Kidney (tissue), 14 donors: ENCODE results near the gene WNT3. TPM values are rescaled to one million over a fixed set of nuclear protein-coding genes. Genes with fewer than 3 reads are reported as not detected.

Experiments
- DNase-seq, 5 donors: peaks; one replicate each; pipeline ENCODE4 v3.0.0-alpha.2; 2013 to 2020
- FAIRE-seq: peaks from 2 replicates; lab custom pipeline; 2012; peaks lifted over from hg19 to GRCh38; lab: Jason Lieb, UNC
- H3K27ac ChIP-seq, 2 donors: one replicate each; pipeline ENCODE4 v1.7.0; 2013; ENCODE audit warnings: low read depth in 2 of 2, low read length in 2 of 2, inconsistent platforms in 1 of 2
- H3K27me3 ChIP-seq: one replicate; pipeline ENCODE4 v1.7.1; 2013; ENCODE audit warnings: low read length, inconsistent platforms; ENCODE audit not compliant: control insufficient read depth, insufficient read depth
- H3K36me3 ChIP-seq, 3 donors: one replicate each; pipeline versions ENCODE4 v1.7.0 to v1.7.1; 2013; ENCODE audit warnings: low read length in 3 of 3, control low read depth in 1 of 3, inconsistent platforms in 1 of 3; ENCODE audit not compliant: insufficient read depth in 3 of 3, control insufficient read depth in 2 of 3
- H3K4me1 ChIP-seq, 3 donors: one replicate each; pipeline versions ENCODE4 v1.7.0 to v1.7.1; 2013; ENCODE audit warnings: low read length in 3 of 3, inconsistent platforms in 1 of 3, low read depth in 1 of 3; ENCODE audit not compliant: control insufficient read depth in 2 of 3, insufficient read depth in 2 of 3
- H3K4me3 ChIP-seq, 3 donors: one replicate each; pipeline versions ENCODE4 v1.7.0 to v1.8.1; 2013; ENCODE audit warnings: low read length in 3 of 3, control low read depth in 1 of 3, inconsistent platforms in 1 of 3
- H3K9ac ChIP-seq, 3 donors: one replicate each; pipeline versions ENCODE4 v1.7.0 to v1.7.1; 2013; ENCODE audit warnings: low read length in 3 of 3, control low read depth in 1 of 3, inconsistent platforms in 1 of 3
- H3K9me3 ChIP-seq, 3 donors: one replicate each; pipeline versions ENCODE4 v1.7.0 to v1.7.1; 2013; ENCODE audit warnings: low read length in 3 of 3, control low read depth in 1 of 3, inconsistent platforms in 1 of 3; ENCODE audit not compliant: control insufficient read depth in 2 of 3, insufficient read depth in 1 of 3
- CTCF ChIP-seq: IDR thresholded peaks from 3 replicates; pipeline ENCODE4 v1.5.1; 2012; ENCODE audit warnings: mild to moderate bottlenecking, moderate library complexity, borderline replicate concordance; ENCODE audit not compliant: insufficient read depth; ENCODE audit errors: extremely low read depth
- intact Hi-C: fragments of 100-400 bp; cut with DNase I; formaldehyde crosslinking; loops from one replicate; pipeline ENCODE4 v1.11.1; 2022
- polyA plus RNA-seq: library from polyadenylated mRNA; stranded (reverse); fragments of 350-450 nt; fragmentation: Illumina TruSeq; extraction: RNeasy Lipid Tissue Mini Kit (QIAGEN cat#74804); gene quantifications from one replicate; pipeline ENCODE4 v1.2.3, GENCODE V29; 2014; ENCODE audit warnings: low read depth, low replicate concordance; ENCODE audit not compliant: insufficient read depth
- total RNA-seq: library from RNA; stranded (reverse); fragmentation: NEBNext Ultra II Directional; extraction: Animal tissue kit (Norgen Biotek cat#: 25700); gene quantifications from one replicate; pipeline ENCODE4 v1.2.1, GENCODE V29; 2021
- donor health status: control.
- donor health status: control.
- donor health status: control.
- donor health status: control.
- donor health status: control.
- donor health status: DM: yes; HTN: yes; CAD: no.
- donor health status: Normal renal cell carcinoma (clear cell type).

Gene WNT3
- total and polyA plus RNA-seq, 2 donors from 2014 or later, result 0.38 to 1.3 TPM

GRCh38 chr17:46792071-46792470, 26.4 kb downstream of the WNT3 start:
- H3K4me3 ChIP-seq, result no peak overlapping the region
- intact Hi-C loops, result no loop called here
- DNase-seq (no peak), FAIRE-seq (no peak)
- H3K9ac ChIP-seq, result no peak overlapping the region
- H3K36me3 ChIP-seq, result no peaks in the 10 kb centered on the region
- H3K27ac ChIP-seq, result no peak overlapping the region
- H3K9me3 ChIP-seq, result peaks cover 0 to 6% (median 0%) of the 10 kb centered on the region in 3 donors
- H3K27me3 ChIP-seq, result no peaks in the 10 kb centered on the region
- no peak for TF ChIP-seq CTCF
- H3K4me1 ChIP-seq, result no peaks in the 10 kb centered on the region

- no peak overlapping the region for H3K9ac ChIP-seq
- H3K4me1 ChIP-seq, result no peaks in the 10 kb centered on the region
- no peaks in the 10 kb centered on the region for H3K27me3 ChIP-seq
- FAIRE-seq (no peak), DNase-seq (no peak)
- no peak overlapping the region for H3K4me3 ChIP-seq
- peaks cover 0 to 6% (median 0%) of the 10 kb centered on the region in 3 donors for H3K9me3 ChIP-seq
- H3K27ac ChIP-seq, result no peak overlapping the region
- intact Hi-C loops, result no loop called here
- H3K36me3 ChIP-seq, result no peaks in the 10 kb centered on the region
- no peak for TF ChIP-seq CTCF
Observed at GRCh38 chr17:46791531-46791930, 27.0 kb downstream of the WNT3 start.

- DNase-seq, result no peak
- Histone ChIP-seq H3K27me3 (no peaks in the 10 kb centered on the region), H3K4me1 (no peaks in the 10 kb centered on the region), H3K27ac (no peak overlapping the region), H3K9me3 (peaks cover 0 to 6% (median 0%) of the 10 kb centered on the region in 3 donors), H3K36me3 (no peaks in the 10 kb centered on the region), H3K4me3 (no peak overlapping the region), H3K9ac (no peak overlapping the region)
- intact Hi-C loops, result no loop called here
- TF ChIP-seq CTCF, result no peak
- FAIRE-seq, result no peak
Observed at GRCh38 chr17:46790216-46790615, 28.3 kb downstream of the WNT3 start.

- no peak for FAIRE-seq
- Histone ChIP-seq H3K9me3 (peaks cover 0 to 6% (median 0%) of the 10 kb centered on the region in 3 donors), H3K9ac (no peak overlapping the region), H3K27ac (no peak overlapping the region), H3K36me3 (no peaks in the 10 kb centered on the region), H3K4me3 (no peak overlapping the region), H3K4me1 (no peaks in the 10 kb centered on the region), H3K27me3 (no peaks in the 10 kb centered on the region)
- intact Hi-C loops, result no loop called here
- TF ChIP-seq CTCF, result no peak
- DNase-seq, result no peak
Observed at GRCh38 chr17:46789610-46790009, 28.9 kb downstream of the WNT3 start.
